Measurements from ENCODE around the gene KIAA1755. TPM values are rescaled to one million over a fixed set of nuclear protein-coding genes. Genes with fewer than 3 reads are reported as not detected.
A peak's percentile ranks its signal among the peaks of the same experiment; 100 is the strongest.

KIAA1755 gene
- total and polyA plus RNA-seq, 7 donors, result 1.2 to 39.1 (median 11.6) TPM; not detected in 1

DNA sequence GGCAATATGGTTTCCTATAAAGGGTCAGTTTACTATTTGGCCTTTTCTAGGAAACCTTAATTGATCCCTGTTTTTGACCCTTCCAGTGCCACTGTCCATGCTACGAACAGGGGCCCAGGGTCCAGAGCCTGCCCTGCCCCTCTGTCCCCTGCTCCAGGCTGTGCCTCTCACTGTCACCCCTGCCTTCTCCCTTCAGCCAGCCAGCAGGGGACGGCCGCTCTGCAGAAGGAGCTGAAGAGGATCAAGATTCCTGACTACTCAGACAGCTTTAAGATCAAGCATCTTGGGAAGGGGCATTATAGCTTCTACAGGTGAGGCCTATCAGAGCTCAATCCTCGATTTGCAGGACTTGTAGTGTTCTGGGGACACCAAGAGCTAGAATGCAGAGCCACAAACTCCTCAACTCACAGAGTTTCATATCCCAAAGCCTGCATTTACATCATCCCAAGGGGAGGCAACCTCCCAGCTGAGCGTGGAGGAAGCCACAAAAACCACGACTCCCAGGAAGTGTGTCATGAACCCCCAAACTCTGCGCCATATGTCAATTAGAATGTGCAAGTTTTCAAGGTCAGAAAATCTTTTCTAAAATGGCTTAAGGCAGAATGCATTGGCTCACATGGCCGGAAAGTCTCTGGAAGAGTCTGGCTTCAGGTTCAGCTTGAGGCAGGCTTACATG lies 47.0 kb upstream of the KIAA1755 start:
- Histone ChIP-seq H3K36me3 (no peaks in the 10 kb centered on the region), H3K4me3 (no peak overlapping the region), H3K27ac (no peak overlapping the region), H3K4me1 (no peaks in the 10 kb centered on the region), H3K9me3 (no peaks in the 10 kb centered on the region), H3K27me3 (peaks cover 0 to 33% (median 0%) of the 10 kb centered on the region in 3 donors)
- DNase-seq, result no peak
- intact Hi-C loops (cut with DNase I), result no loop called here
- WGBS, 2 donors, result 78 to 79% methylated on average over 8 of the region's 8 CpGs
- TF ChIP-seq POLR2A (IDR thresholded peaks at IDR 0.05), result no peak
- TF ChIP-seq, protein P1, sequence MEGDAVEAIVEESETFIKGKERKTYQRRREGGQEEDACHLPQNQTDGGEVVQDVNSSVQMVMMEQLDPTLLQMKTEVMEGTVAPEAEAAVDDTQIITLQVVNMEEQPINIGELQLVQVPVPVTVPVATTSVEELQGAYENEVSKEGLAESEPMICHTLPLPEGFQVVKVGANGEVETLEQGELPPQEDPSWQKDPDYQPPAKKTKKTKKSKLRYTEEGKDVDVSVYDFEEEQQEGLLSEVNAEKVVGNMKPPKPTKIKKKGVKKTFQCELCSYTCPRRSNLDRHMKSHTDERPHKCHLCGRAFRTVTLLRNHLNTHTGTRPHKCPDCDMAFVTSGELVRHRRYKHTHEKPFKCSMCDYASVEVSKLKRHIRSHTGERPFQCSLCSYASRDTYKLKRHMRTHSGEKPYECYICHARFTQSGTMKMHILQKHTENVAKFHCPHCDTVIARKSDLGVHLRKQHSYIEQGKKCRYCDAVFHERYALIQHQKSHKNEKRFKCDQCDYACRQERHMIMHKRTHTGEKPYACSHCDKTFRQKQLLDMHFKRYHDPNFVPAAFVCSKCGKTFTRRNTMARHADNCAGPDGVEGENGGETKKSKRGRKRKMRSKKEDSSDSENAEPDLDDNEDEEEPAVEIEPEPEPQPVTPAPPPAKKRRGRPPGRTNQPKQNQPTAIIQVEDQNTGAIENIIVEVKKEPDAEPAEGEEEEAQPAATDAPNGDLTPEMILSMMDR (IDR thresholded peaks at IDR 0.05), result no peak

DNA sequence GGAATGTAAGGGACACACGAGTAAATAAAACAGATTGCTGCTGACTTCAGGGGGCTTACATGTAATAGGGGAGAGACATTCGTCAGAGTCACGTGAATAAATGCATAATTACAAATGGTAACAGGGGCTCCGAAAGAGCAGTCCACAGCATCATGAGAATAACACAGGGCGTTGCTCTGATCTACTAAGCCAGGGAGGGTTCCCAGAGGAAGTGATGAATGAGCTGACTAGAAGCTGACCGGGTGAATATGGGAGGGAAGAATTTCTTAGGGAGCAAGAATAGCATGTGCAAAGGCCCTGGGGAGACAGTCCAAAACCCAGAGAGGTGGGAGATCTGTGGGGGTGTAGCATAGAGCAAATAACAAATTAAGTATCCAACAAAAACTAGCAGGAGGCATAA lies 45.8 kb upstream of the KIAA1755 start:
- H3K27me3 ChIP-seq, result peaks cover 0 to 33% (median 0%) of the 10 kb centered on the region in 3 donors
- no peaks in the 10 kb centered on the region for H3K9me3 ChIP-seq
- H3K27ac ChIP-seq, result no peak overlapping the region
- TF ChIP-seq EP300 (IDR thresholded peaks at IDR 0.05) (no peak), POLR2A (IDR thresholded peaks at IDR 0.05) (no peak), POLR2AphosphoS5 (IDR thresholded peaks at IDR 0.05) (no peak)
- TF ChIP-seq, protein P1 (IDR thresholded peaks at IDR 0.05), result no peak
- H3K4me3 ChIP-seq, result no peak overlapping the region
- DNase-seq, result peak; percentile 10
- intact Hi-C loops (cut with DNase I), result no loop called here
- no peaks in the 10 kb centered on the region for H3K4me1 ChIP-seq
- no peaks in the 10 kb centered on the region for H3K36me3 ChIP-seq
- WGBS, 2 donors, result 81 to 82% methylated on average over 6 of the region's 6 CpGs

DNA sequence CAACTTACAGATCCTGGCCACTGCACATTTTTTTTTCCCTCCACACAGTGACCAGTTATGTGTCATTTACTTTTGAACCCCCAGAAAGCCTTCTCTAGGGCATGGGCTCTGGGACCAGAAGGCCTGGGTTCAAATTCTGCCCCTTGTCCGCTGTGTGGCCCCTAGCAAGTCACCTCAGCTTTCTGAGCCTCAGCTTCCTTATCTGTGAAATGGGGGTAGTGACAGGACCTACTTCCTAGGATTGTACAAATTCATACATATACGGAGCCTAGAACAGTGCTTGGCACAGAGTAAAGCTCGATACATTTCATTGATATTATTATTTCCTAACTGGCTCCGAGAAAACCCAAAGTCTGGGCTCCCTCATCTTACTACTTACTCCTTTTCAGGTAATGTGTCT lies 45.0 kb upstream of the KIAA1755 start:
- Histone ChIP-seq H3K4me1 (no peaks in the 10 kb centered on the region), H3K4me3 (no peak overlapping the region), H3K27me3 (peaks cover 0 to 33% (median 0%) of the 10 kb centered on the region in 3 donors), H3K27ac (no peak overlapping the region), H3K9me3 (no peaks in the 10 kb centered on the region), H3K36me3 (no peaks in the 10 kb centered on the region)
- WGBS, 2 donors, result 83 to 90% methylated on average over 4 of the region's 4 CpGs
- no peak for TF ChIP-seq EP300 (IDR thresholded peaks at IDR 0.05)
- no peak for TF ChIP-seq POLR2A (IDR thresholded peaks at IDR 0.05)
- TF ChIP-seq POLR2AphosphoS5 (IDR thresholded peaks at IDR 0.05), result no peak
- TF ChIP-seq, protein P1 (IDR thresholded peaks at IDR 0.05), result no peak
- DNase-seq, result no peak
- intact Hi-C loops (cut with DNase I), result no loop called here

DNA sequence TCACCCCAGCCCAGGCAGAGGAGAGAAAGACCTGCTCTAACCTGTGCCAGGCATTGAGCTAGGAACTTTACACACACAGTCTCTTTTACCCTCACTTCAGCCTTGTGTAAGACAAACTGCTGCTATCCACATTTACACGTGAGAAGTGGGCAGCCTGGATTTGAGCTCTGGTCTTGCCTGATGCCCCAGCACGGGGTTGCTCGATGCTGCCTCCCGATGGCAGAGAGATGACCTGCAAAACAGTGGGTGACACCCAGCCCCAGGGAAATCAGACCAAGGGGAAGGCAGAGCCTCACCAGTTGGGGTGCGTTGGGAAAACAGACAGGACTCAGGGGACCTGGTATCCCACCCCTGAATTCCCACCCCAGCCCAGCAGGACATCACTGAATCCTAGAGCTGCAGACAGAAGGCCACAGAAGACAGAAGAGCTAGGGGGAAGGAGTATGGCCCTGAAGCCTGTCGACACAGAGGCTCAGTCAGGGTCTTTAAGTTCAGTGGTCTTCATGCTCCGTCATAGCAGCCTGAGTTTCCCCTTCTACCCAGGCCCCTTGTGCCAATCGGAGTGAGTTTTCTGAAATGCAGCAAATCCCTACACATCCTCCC lies 44.4 kb upstream of the KIAA1755 start:
- DNase-seq, result no peak
- WGBS, 2 donors, result 46 to 50% methylated on average over 8 of the region's 8 CpGs
- Histone ChIP-seq H3K27ac (no peak overlapping the region), H3K4me1 (peaks cover 0 to under 1% (median 0%) of the 10 kb centered on the region in 4 donors), H3K27me3 (peaks cover 0 to 33% (median 0%) of the 10 kb centered on the region in 3 donors), H3K4me3 (no peak overlapping the region), H3K9me3 (no peaks in the 10 kb centered on the region), H3K36me3 (no peaks in the 10 kb centered on the region)
- TF ChIP-seq POLR2AphosphoS5 (IDR thresholded peaks at IDR 0.05), result no peak
- TF ChIP-seq, protein P1 (IDR thresholded peaks at IDR 0.05), result peak in 2 of 4 experiments; percentile 12 to 31
- intact Hi-C loops (cut with DNase I), result no loop called here
